KMS-11 (cell line): ENCODE data around the gene SERP2.

ENCODE experiments used
- H2AFZ ChIP-seq: fragments of 200-600 bp; sonication (generic); 2 replicates; pipeline ENCODE4 v1.6.1; 2016; ENCODE audit warnings: antibody characterized with exemption, mixed run types, low read depth
- H3K27ac ChIP-seq: fragments of 200-600 bp; sonication (generic); 2 replicates; pipeline ENCODE4 v1.6.1; 2016; ENCODE audit warnings: mild to moderate bottlenecking, mixed run types
- H3K27me3 ChIP-seq: fragments of 200-600 bp; sonication (generic); 2 replicates; pipeline ENCODE4 v1.6.1; 2017; ENCODE audit warnings: mild to moderate bottlenecking, low read depth, mixed run types, moderate library complexity; ENCODE audit not compliant: insufficient read depth
- H3K36me3 ChIP-seq: fragments of 200-600 bp; sonication (generic); 2 replicates; pipeline ENCODE4 v1.6.1; 2017; ENCODE audit warnings: mild to moderate bottlenecking, mixed run types; ENCODE audit not compliant: insufficient read depth
- H3K4me1 ChIP-seq: fragments of 200-600 bp; sonication (generic); 2 replicates; pipeline ENCODE4 v1.6.1; 2016; ENCODE audit warnings: mild to moderate bottlenecking, low read depth, mixed run types; ENCODE audit not compliant: poor library complexity, severe bottlenecking
- H3K4me2 ChIP-seq: fragments of 200-600 bp; sonication (generic); 2 replicates; pipeline ENCODE4 v1.7.0; 2016; ENCODE audit warnings: mild to moderate bottlenecking, mixed run types
- H3K4me3 ChIP-seq: fragments of 200-600 bp; sonication (generic); IDR thresholded peaks from 2 replicates; pipeline ENCODE4 v1.6.1; 2017; ENCODE audit warnings: low read depth, low read length, mixed read lengths; ENCODE audit not compliant: insufficient read depth
- H3K79me2 ChIP-seq: fragments of 200-600 bp; sonication (generic); 2 replicates; pipeline ENCODE4 v1.6.1; 2016; ENCODE audit warnings: low read depth, mixed run types; ENCODE audit not compliant: insufficient read depth
- H3K9ac ChIP-seq: fragments of 200-600 bp; sonication (generic); 2 replicates; pipeline ENCODE4 v1.6.1; 2016; ENCODE audit warnings: mild to moderate bottlenecking, mixed run types
- H4K20me1 ChIP-seq: fragments of 200-600 bp; sonication (generic); 2 replicates; pipeline ENCODE4 v1.6.1; 2016; ENCODE audit warnings: mild to moderate bottlenecking, mixed run types; ENCODE audit not compliant: insufficient read depth
- TF ChIP-seq, protein P1 (sequence below): fragments of 200-600 bp; sonication (generic); conservative IDR thresholded peaks from 2 replicates; pipeline ENCODE4 v1.6.1; 2017; ENCODE audit warnings: low read depth, mild to moderate bottlenecking, antibody characterized with exemption, low read length, moderate library complexity, mixed read lengths

Gene SERP2

DNA sequence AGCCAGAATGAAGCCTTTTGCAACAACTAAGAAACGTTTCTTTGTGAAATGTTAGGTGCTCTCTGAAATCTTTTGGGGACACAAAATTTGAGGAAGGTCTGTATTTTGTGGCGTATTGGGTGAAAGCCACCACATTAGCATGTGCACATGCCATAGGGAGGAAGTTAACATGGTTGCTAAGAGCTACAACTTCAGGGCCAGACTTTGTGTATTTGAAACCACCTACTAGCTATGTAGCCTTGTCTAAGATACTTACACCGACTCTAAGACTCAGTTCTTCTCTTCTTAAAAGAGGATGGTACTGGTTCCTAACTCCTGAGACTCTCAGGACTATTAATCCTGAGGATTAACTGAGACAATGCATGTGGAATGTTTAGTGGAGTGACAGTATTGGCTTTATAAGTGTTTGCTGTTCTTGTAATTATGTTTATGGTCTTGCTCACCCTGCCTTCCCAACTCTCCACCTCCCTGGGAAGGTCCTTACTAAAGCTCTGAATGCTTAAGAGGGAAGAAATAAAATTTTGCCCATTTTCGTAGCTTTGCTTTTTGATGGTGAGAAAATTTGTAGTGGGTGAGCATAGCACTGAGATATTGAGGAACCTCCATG, 15.5 kb downstream of the SERP2 start:
- Histone ChIP-seq H2AFZ (no peak overlapping the region), H4K20me1 (no peaks in the 10 kb centered on the region), H3K4me2 (no peak overlapping the region)

DNA sequence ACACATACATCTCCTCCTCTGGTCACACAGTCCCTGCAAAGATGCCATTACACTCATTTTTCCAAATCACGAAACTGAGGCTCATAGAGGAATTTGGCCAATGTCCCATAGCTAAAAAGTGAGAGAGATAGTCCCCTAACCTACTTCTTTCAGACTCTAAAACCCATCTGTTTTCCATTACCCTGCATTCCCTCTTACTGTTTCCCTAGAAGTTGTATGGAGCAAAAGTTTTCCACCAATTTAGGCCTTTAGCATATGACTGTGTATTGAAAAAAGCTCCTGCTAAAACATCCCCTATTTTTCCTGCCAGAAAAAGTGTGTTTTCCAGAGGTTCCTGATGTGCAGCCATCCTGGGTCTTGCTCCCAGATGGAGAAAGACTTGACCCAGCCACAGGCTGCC, 16.3 kb downstream of the SERP2 start:
- TF ChIP-seq, protein P1, sequence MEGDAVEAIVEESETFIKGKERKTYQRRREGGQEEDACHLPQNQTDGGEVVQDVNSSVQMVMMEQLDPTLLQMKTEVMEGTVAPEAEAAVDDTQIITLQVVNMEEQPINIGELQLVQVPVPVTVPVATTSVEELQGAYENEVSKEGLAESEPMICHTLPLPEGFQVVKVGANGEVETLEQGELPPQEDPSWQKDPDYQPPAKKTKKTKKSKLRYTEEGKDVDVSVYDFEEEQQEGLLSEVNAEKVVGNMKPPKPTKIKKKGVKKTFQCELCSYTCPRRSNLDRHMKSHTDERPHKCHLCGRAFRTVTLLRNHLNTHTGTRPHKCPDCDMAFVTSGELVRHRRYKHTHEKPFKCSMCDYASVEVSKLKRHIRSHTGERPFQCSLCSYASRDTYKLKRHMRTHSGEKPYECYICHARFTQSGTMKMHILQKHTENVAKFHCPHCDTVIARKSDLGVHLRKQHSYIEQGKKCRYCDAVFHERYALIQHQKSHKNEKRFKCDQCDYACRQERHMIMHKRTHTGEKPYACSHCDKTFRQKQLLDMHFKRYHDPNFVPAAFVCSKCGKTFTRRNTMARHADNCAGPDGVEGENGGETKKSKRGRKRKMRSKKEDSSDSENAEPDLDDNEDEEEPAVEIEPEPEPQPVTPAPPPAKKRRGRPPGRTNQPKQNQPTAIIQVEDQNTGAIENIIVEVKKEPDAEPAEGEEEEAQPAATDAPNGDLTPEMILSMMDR, result no peak
- H3K27me3 ChIP-seq, result no peaks in the 10 kb centered on the region
- no peaks in the 10 kb centered on the region for H4K20me1 ChIP-seq
- H3K4me2 ChIP-seq, result no peak overlapping the region
- H3K36me3 ChIP-seq, result no peaks in the 10 kb centered on the region
- H3K4me3 ChIP-seq, result no peak overlapping the region
- no peak overlapping the region for H2AFZ ChIP-seq
- H3K4me1 ChIP-seq, result no peaks in the 10 kb centered on the region
- no peak overlapping the region for H3K9ac ChIP-seq
- H3K27ac ChIP-seq, result no peak overlapping the region
- no peaks in the 10 kb centered on the region for H3K79me2 ChIP-seq

More for the DNA sequence above, 15.5 kb downstream of the SERP2 start:
- TF ChIP-seq, protein P1, result no peak
- no peaks in the 10 kb centered on the region for H3K36me3 ChIP-seq
- H3K9ac ChIP-seq, result no peak overlapping the region
- H3K4me1 ChIP-seq, result no peaks in the 10 kb centered on the region
- H3K79me2 ChIP-seq, result no peaks in the 10 kb centered on the region
- no peak overlapping the region for H3K27ac ChIP-seq
- no peak overlapping the region for H3K4me3 ChIP-seq
- no peaks in the 10 kb centered on the region for H3K27me3 ChIP-seq

DNA sequence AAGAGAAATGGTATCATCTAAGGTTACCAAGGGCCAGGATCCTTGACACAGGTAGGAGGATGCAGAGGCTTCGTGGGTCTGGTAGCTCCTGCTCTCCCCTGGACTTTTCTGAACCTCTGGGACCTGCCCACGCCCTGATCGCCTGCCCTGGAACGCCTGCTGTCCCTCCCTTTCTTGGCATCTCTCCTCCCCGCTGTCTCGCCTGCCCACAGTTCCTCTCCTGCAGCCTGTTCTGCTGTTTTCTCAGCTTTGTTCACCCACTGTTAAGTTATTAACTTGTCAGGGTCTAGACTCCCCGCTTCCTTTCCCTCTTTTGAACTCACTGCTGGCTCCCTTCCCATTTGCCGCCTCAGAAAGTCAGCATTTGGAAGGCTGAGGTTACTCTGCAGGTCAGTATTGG, 19.8 kb downstream of the SERP2 start:
- Histone ChIP-seq H3K79me2 (no peaks in the 10 kb centered on the region), H3K36me3 (no peaks in the 10 kb centered on the region), H3K9ac (no peak overlapping the region), H3K27ac (no peak overlapping the region), H3K4me1 (no peaks in the 10 kb centered on the region), H3K27me3 (no peaks in the 10 kb centered on the region), H2AFZ (no peak overlapping the region), H3K4me2 (no peak overlapping the region), H4K20me1 (no peaks in the 10 kb centered on the region), H3K4me3 (no peak overlapping the region)
- TF ChIP-seq, protein P1, result no peak

DNA sequence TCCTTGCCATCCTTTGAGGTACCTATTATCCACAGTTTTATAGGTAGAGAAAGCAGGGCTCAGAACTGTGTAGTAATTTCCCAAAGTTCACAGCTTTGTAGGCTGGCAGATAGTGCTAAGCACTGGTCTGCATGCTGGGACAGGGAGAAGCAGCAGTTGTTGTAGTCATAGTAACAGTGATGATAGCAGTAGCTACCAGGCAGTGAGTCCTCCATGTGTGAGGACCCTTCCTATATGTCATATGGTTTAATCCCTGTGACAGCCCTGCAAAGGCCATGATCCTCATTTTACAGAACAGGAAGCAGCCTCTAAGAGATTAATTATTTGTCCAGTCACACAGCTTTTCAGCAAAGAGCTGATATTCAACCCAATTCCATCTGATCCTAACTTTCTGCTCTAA, 21.0 kb downstream of the SERP2 start:
- no peaks in the 10 kb centered on the region for H3K27me3 ChIP-seq
- H3K27ac ChIP-seq, result no peak overlapping the region
- H3K79me2 ChIP-seq, result no peaks in the 10 kb centered on the region
- no peaks in the 10 kb centered on the region for H4K20me1 ChIP-seq
- H3K4me1 ChIP-seq, result no peaks in the 10 kb centered on the region
- TF ChIP-seq, protein P1, result no peak
- H2AFZ ChIP-seq, result no peak overlapping the region
- no peak overlapping the region for H3K4me2 ChIP-seq
- H3K9ac ChIP-seq, result no peak overlapping the region
- no peaks in the 10 kb centered on the region for H3K36me3 ChIP-seq
- H3K4me3 ChIP-seq, result no peak overlapping the region
